ENCODE measurements around the gene IL12RB2. TPM values are rescaled to one million over a fixed set of nuclear protein-coding genes. Genes with fewer than 3 reads are reported as not detected.
A peak's percentile ranks its signal among the peaks of the same experiment; 100 is the strongest.

The IL12RB2 gene
- total and polyA plus RNA-seq, 2 of the 13 experiments (the other 11 are each of a cell fraction or from before 2014, with no cell fraction given) = not detected

- TF ChIP-seq ZBTB4 (CRISPR knock-in tag; IDR thresholded peaks at IDR 0.05; ENCODE audit: borderline replicate concordance) (no peak), EHMT2 (IDR thresholded peaks at IDR 0.05; ENCODE audit: borderline replicate concordance, low read depth, low read length) (no peak), SP4 (CRISPR knock-in tag; IDR thresholded peaks at IDR 0.05) (peak; percentile 2; the same call in 1 of the 2 replicates)
Observed at GRCh38 chr1:67431156-67431765, 123.6 kb downstream of the IL12RB2 start (continued).

- Histone ChIP-seq H4K20me1 (ENCODE audit: insufficient read depth, low read length) (peaks cover 26% of the 10 kb centered on the region), H2AFZ (ENCODE audit: low read length) (peak overlapping the region; percentile 87), H3K4me3 (replicated peaks in 1 of 3; ENCODE audit: insufficient read depth in 1 of 3, low read depth in 2 of 3, low read length in 3 of 3) (peak overlapping the region in 2 of 3 experiments; percentile 4 to 96; a peak in 2 of 6 replicates), H3K27me3 (ENCODE audit: control insufficient read depth in 1 of 2, insufficient read depth in 2 of 2, low read length in 2 of 2) (no peaks in the 10 kb centered on the region; a peak in 1 of 5 replicates), H3K4me1 (ENCODE audit: insufficient read depth, low read length) (peaks cover 18% of the 10 kb centered on the region), H3K27ac (ENCODE audit: extremely low read length, insufficient read depth, low read length) (no peak overlapping the region), H3K9ac (ENCODE audit: insufficient read depth, low read depth, low read length) (peak overlapping the region; percentile 85; the same call in 1 of the 2 replicates), H3K9me3 (ENCODE audit: low read length) (no peaks in the 10 kb centered on the region), H3K79me2 (ENCODE audit: insufficient read depth, low read length) (peaks cover 31% of the 10 kb centered on the region), H3K36me3 (replicated peaks in 1 of 2; ENCODE audit: control insufficient read depth in 1 of 2, insufficient read depth in 2 of 2, low read length in 2 of 2) (no peaks in the 10 kb centered on the region; a peak in 1 of 5 replicates), H3K4me2 (ENCODE audit: low read depth, low read length) (peak overlapping the region; percentile 85)
- DNase-seq (ENCODE audit: low spot score) = no peak
- intact Hi-C loops (cut with micrococcal nuclease; ENCODE audit: unreplicated experiment) (loop anchor here (2.0 to 5.0 kb wide), 2 partner anchors 55 to 507 kb away; partner anchors contain the start of genes DNAI4 and MIER1), in situ Hi-C loops (cut with HindIII; ENCODE audit: extremely low pct_ligation_motif_present, low pct_unique_long_range_greater_than_20kb) (no loop called here)
- ATAC-seq = no peak
- ChIA-PET CTCF (ENCODE audit: low intra/inter-chr PET ratio, low total read pairs) (no interaction called here), POLR2A (interaction anchor here (0.6 to 2.3 kb wide), 3 partner anchors 8 to 378 kb away, joined by 5 to 12 read pairs (median 6); partner anchors contain the start of gene SLC35D1)
- no peak for FAIRE-seq
- 45% methylated on average over 8 of the region's 8 CpGs for WGBS (ENCODE audit: low lambda C conversion rate)
- no TSS peak for BruUV-seq (replicated peaks)
- TF ChIP-seq SNRNP70 (IDR thresholded peaks at IDR 0.05; ENCODE audit: low read depth, low read length) (no peak), REST (IDR thresholded peaks at IDR 0.05; ENCODE audit: borderline replicate concordance in 1 of 2, low read depth in 1 of 2, low read length in 2 of 2) (no peak), TOE1 (CRISPR knock-in tag; IDR thresholded peaks at IDR 0.05) (no peak), PLRG1 (conservative IDR thresholded peaks at IDR 0.05) (no peak), ZNF281 (CRISPR knock-in tag; IDR thresholded peaks at IDR 0.05; ENCODE audit: borderline replicate concordance) (no peak), RNF2 (conservative IDR thresholded peaks at IDR 0.05; ENCODE audit: low read depth) (no peak), ATM (IDR thresholded peaks at IDR 0.05; ENCODE audit: borderline replicate concordance) (no peak), ZNF678 (CRISPR knock-in tag; IDR thresholded peaks at IDR 0.05) (no peak)
Observed at GRCh38 chr1:67431869-67432578, 124.4 kb downstream of the IL12RB2 start.
